ENCODE data around the gene F2R. TPM values are rescaled to one million over a fixed set of nuclear protein-coding genes. Genes with fewer than 3 reads are reported as not detected.

The F2R gene
- total and polyA plus RNA-seq, 7 donors = 1.1 to 3.5 (median 2.0) TPM

GRCh38 chr5:76683816-76684731, 31.9 kb upstream of the F2R start:
- H3K9me3 ChIP-seq = no peaks in the 10 kb centered on the region
- H3K27me3 ChIP-seq (ENCODE audit: insufficient read depth in 3 of 3, low read length in 2 of 3) = no peaks in the 10 kb centered on the region
- H3K4me3 ChIP-seq = no peak overlapping the region
- DNase-seq = no peak
- ATAC-seq = no peak
- no peak overlapping the region for H3K27ac ChIP-seq
- intact Hi-C loops (cut with DNase I) = no loop called here
- no peaks in the 10 kb centered on the region for H3K4me1 ChIP-seq
- TF ChIP-seq CTCF (IDR thresholded peaks at IDR 0.05) = no peak
- H3K36me3 ChIP-seq (ENCODE audit: insufficient read depth in 1 of 2, low read depth in 1 of 2) = no peaks in the 10 kb centered on the region
- 68 to 73% (median 71%) methylated on average over 9 of the region's 9 CpGs for WGBS, 3 donors

GRCh38 chr5:76684756-76685519, 31.0 kb upstream of the F2R start:
- H3K27ac ChIP-seq = no peak overlapping the region
- H3K9me3 ChIP-seq = no peaks in the 10 kb centered on the region
- no peak for ATAC-seq
- intact Hi-C loops (cut with DNase I) = no loop called here
- H3K4me3 ChIP-seq = no peak overlapping the region
- DNase-seq = no peak
- WGBS, 3 donors = 70 to 83% (median 81%) methylated on average over 5 of the region's 5 CpGs
- no peaks in the 10 kb centered on the region for H3K4me1 ChIP-seq
- no peaks in the 10 kb centered on the region for H3K27me3 ChIP-seq (ENCODE audit: insufficient read depth in 3 of 3, low read length in 2 of 3)
- TF ChIP-seq CTCF (IDR thresholded peaks at IDR 0.05) = no peak
- no peaks in the 10 kb centered on the region for H3K36me3 ChIP-seq (ENCODE audit: insufficient read depth in 1 of 2, low read depth in 1 of 2)

- no peaks in the 10 kb centered on the region for H3K9me3 ChIP-seq
- 95% methylated on average over 3 of the region's 3 CpGs for WGBS, 3 donors
Measured at GRCh38 chr5:76685704-76686103, 30.2 kb upstream of the F2R start.

GRCh38 chr5:76688212-76688611, 27.7 kb upstream of the F2R start:
- intact Hi-C loops (cut with DNase I) = no loop called here
- ATAC-seq (no peak), DNase-seq (no peak)
- Histone ChIP-seq H3K9me3 (no peaks in the 10 kb centered on the region), H3K27ac (no peak overlapping the region), H3K4me1 (no peaks in the 10 kb centered on the region), H3K4me3 (no peak overlapping the region), H3K36me3 (ENCODE audit: insufficient read depth in 1 of 2, low read depth in 1 of 2) (no peaks in the 10 kb centered on the region), H3K27me3 (ENCODE audit: insufficient read depth in 3 of 3, low read length in 2 of 3) (no peaks in the 10 kb centered on the region)
- no peak for TF ChIP-seq CTCF (IDR thresholded peaks at IDR 0.05)
- WGBS, 3 donors = 88 to 98% (median 92%) methylated on average over 1 of the region's 1 CpG

More at GRCh38 chr5:76685704-76686103, 30.2 kb upstream of the F2R start:
- no peak overlapping the region for H3K27ac ChIP-seq
- H3K4me1 ChIP-seq = no peaks in the 10 kb centered on the region
- ATAC-seq = no peak
- TF ChIP-seq CTCF (IDR thresholded peaks at IDR 0.05) = no peak
- H3K36me3 ChIP-seq (ENCODE audit: insufficient read depth in 1 of 2, low read depth in 1 of 2) = no peaks in the 10 kb centered on the region
- intact Hi-C loops (cut with DNase I) = no loop called here
- no peak overlapping the region for H3K4me3 ChIP-seq
- DNase-seq = no peak
- no peaks in the 10 kb centered on the region for H3K27me3 ChIP-seq (ENCODE audit: insufficient read depth in 3 of 3, low read length in 2 of 3)

Measured in psoas muscle (tissue), 8 donors.